ENCODE measurements around the gene ANK3. TPM values are rescaled to one million over a fixed set of nuclear protein-coding genes. Genes with fewer than 3 reads are reported as not detected.

Gene ANK3
- total and polyA plus RNA-seq, 4 experiments from 2014 or later: 7.2 to 90.1 (median 55.8) TPM

- no peaks in the 10 kb centered on the region for H3K4me1 ChIP-seq (ENCODE audit: insufficient read depth, low read length)
- DNase-seq: no peak
- H3K27ac ChIP-seq (ENCODE audit: low read depth, low read length): no peak overlapping the region
- H3K27me3 ChIP-seq (ENCODE audit: insufficient read depth, low read length): no peaks in the 10 kb centered on the region
- ChIA-PET CTCF (ENCODE audit: partially characterized antibody) (no interaction called here), POLR2A (ENCODE audit: partially characterized antibody) (no interaction called here)
- peaks cover 0 to 19% (median 14%) of the 10 kb centered on the region in 4 donors for H3K4me1 Mint-ChIP-seq
- no peak overlapping the region for H3K4me3 ChIP-seq (ENCODE audit: low read length in 2 of 2)
- no peaks in the 10 kb centered on the region for H3K9me3 ChIP-seq (ENCODE audit: control insufficient read depth in 1 of 2, low read length in 2 of 2)
- H3K27ac Mint-ChIP-seq: no peak overlapping the region
- H3K36me3 Mint-ChIP-seq: peaks cover 0 to 8% of the 10 kb centered on the region in 2 donors
- H3K36me3 ChIP-seq (ENCODE audit: insufficient read depth, low read length): no peaks in the 10 kb centered on the region
- H3K27me3 Mint-ChIP-seq: no peaks in the 10 kb centered on the region
- intact Hi-C loops (cut with micrococcal nuclease): no loop called here
- H3K4me3 Mint-ChIP-seq: no peak overlapping the region
- no peaks in the 10 kb centered on the region for H3K9me3 Mint-ChIP-seq
Observed at GRCh38 chr10:60422809-60423208, 33.1 kb upstream of the ANK3 start.

- Histone ChIP-seq H3K4me1 (ENCODE audit: insufficient read depth, low read length) (no peaks in the 10 kb centered on the region), H3K36me3 (ENCODE audit: insufficient read depth, low read length) (no peaks in the 10 kb centered on the region), H3K27ac (ENCODE audit: low read depth, low read length) (no peak overlapping the region), H3K9me3 (ENCODE audit: control insufficient read depth in 1 of 2, low read length in 2 of 2) (no peaks in the 10 kb centered on the region), H3K27me3 (ENCODE audit: insufficient read depth, low read length) (no peaks in the 10 kb centered on the region), H3K4me3 (ENCODE audit: low read length in 2 of 2) (no peak overlapping the region)
- H3K4me1 Mint-ChIP-seq: peaks cover 0 to 15% (median 13%) of the 10 kb centered on the region in 4 donors
- POLR2A ChIA-PET (ENCODE audit: partially characterized antibody): no interaction called here
- intact Hi-C loops (cut with micrococcal nuclease): no loop called here
- no peak for DNase-seq
- H3K27me3 Mint-ChIP-seq: no peaks in the 10 kb centered on the region
- H3K4me3 Mint-ChIP-seq: no peak overlapping the region
- CTCF ChIA-PET (ENCODE audit: partially characterized antibody): no interaction called here
- no peak overlapping the region for H3K27ac Mint-ChIP-seq
- H3K36me3 Mint-ChIP-seq: peaks cover 0 to 7% of the 10 kb centered on the region in 2 donors
- H3K9me3 Mint-ChIP-seq: no peaks in the 10 kb centered on the region
Observed at GRCh38 chr10:60420991-60421894, 31.6 kb upstream of the ANK3 start.

GRCh38 chr10:60419249-60419648, 29.6 kb upstream of the ANK3 start:
- CTCF ChIA-PET (ENCODE audit: partially characterized antibody): no interaction called here

DNA sequence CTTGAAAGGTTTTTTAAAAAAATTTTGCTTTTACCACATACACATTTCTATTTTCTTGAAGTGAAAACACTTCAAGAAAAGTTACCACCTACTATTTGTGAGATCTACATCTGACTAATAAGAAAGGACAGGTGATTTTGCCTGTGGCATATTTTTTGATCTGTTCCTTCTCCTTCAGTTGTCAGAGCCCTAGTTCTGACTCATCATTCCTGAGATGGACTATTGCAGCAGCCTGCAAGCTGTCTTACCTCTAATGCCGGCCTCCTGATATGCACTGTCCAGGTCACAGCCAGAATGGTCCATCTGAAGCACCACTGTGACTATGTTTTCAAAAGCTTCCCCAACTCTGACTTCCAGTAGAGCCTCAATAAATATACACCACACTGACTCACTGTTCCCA, 28.2 kb upstream of the ANK3 start:
- Mint-ChIP-seq H3K36me3 (no peaks in the 10 kb centered on the region), H3K4me1 (peaks cover 0 to 14% (median 8%) of the 10 kb centered on the region in 4 donors), H3K4me3 (no peak overlapping the region), H3K27me3 (no peaks in the 10 kb centered on the region), H3K27ac (peak overlapping the region in 2 of 7 donors; percentile 13 to 26), H3K9me3 (no peaks in the 10 kb centered on the region)
- Histone ChIP-seq H3K27ac (ENCODE audit: low read depth, low read length) (no peak overlapping the region), H3K36me3 (ENCODE audit: insufficient read depth, low read length) (no peaks in the 10 kb centered on the region), H3K9me3 (ENCODE audit: control insufficient read depth in 1 of 2, low read length in 2 of 2) (no peaks in the 10 kb centered on the region), H3K27me3 (ENCODE audit: insufficient read depth, low read length) (no peaks in the 10 kb centered on the region), H3K4me1 (ENCODE audit: insufficient read depth, low read length) (no peaks in the 10 kb centered on the region), H3K4me3 (ENCODE audit: low read length in 2 of 2) (no peak overlapping the region)
- CTCF ChIA-PET (ENCODE audit: partially characterized antibody): no interaction called here
- DNase-seq: no peak
- intact Hi-C loops (cut with micrococcal nuclease): no loop called here
- POLR2A ChIA-PET (ENCODE audit: partially characterized antibody): no interaction called here

More at GRCh38 chr10:60419249-60419648, 29.6 kb upstream of the ANK3 start:
- no peaks in the 10 kb centered on the region for H3K36me3 ChIP-seq (ENCODE audit: insufficient read depth, low read length)
- H3K27ac ChIP-seq (ENCODE audit: low read depth, low read length): no peak overlapping the region
- H3K4me3 Mint-ChIP-seq: no peak overlapping the region
- no peaks in the 10 kb centered on the region for H3K9me3 ChIP-seq (ENCODE audit: control insufficient read depth in 1 of 2, low read length in 2 of 2)
- no peak for DNase-seq
- no peaks in the 10 kb centered on the region for H3K9me3 Mint-ChIP-seq
- H3K4me1 Mint-ChIP-seq: peaks cover 0 to 12% (median 7%) of the 10 kb centered on the region in 4 donors
- H3K27me3 ChIP-seq (ENCODE audit: insufficient read depth, low read length): no peaks in the 10 kb centered on the region
- H3K36me3 Mint-ChIP-seq: no peaks in the 10 kb centered on the region
- no peaks in the 10 kb centered on the region for H3K4me1 ChIP-seq (ENCODE audit: insufficient read depth, low read length)
- POLR2A ChIA-PET (ENCODE audit: partially characterized antibody): no interaction called here
- no peak overlapping the region for H3K27ac Mint-ChIP-seq
- no peak overlapping the region for H3K4me3 ChIP-seq (ENCODE audit: low read length in 2 of 2)
- no peaks in the 10 kb centered on the region for H3K27me3 Mint-ChIP-seq
- intact Hi-C loops (cut with micrococcal nuclease): no loop called here

DNA sequence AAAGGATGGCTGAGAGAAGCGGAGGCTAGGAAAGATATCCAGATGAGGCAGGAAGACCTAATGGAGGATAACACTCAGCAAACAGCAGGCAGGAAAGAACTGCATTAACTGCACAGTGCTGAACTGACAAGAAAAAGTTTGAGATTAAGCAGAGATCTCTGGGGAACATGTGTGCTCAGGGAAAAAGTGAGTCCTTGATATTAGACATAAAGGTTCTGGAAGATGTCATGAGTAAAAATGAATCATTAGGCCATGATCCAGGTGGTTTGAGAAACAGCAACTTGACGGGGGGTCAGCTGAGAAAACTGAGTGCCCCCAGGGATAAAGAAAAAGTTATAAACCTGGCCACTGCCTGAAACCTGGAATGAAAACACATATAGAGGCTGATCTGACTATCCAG, 27.3 kb upstream of the ANK3 start:
- CTCF ChIA-PET (ENCODE audit: partially characterized antibody): no interaction called here
- no peaks in the 10 kb centered on the region for H3K27me3 ChIP-seq (ENCODE audit: insufficient read depth, low read length)
- POLR2A ChIA-PET (ENCODE audit: partially characterized antibody): no interaction called here

GRCh38 chr10:60414877-60415585, 25.4 kb upstream of the ANK3 start:
- no peak for DNase-seq
- no peaks in the 10 kb centered on the region for H3K27me3 ChIP-seq (ENCODE audit: insufficient read depth, low read length)
- POLR2A ChIA-PET (ENCODE audit: partially characterized antibody): no interaction called here
- Mint-ChIP-seq H3K9me3 (no peaks in the 10 kb centered on the region), H3K27me3 (no peaks in the 10 kb centered on the region), H3K27ac (peak overlapping the region in 2 of 7 donors; percentile 72 to 75), H3K4me3 (no peak overlapping the region), H3K4me1 (peaks cover 0 to 13% (median 11%) of the 10 kb centered on the region in 4 donors), H3K36me3 (peaks cover 4 to 17% of the 10 kb centered on the region in 2 donors)
- no peaks in the 10 kb centered on the region for H3K9me3 ChIP-seq (ENCODE audit: control insufficient read depth in 1 of 2, low read length in 2 of 2)
- no peak overlapping the region for H3K4me3 ChIP-seq (ENCODE audit: low read length in 2 of 2)
- CTCF ChIA-PET (ENCODE audit: partially characterized antibody): no interaction called here
- intact Hi-C loops (cut with micrococcal nuclease): no loop called here
- no peaks in the 10 kb centered on the region for H3K36me3 ChIP-seq (ENCODE audit: insufficient read depth, low read length)
- no peaks in the 10 kb centered on the region for H3K4me1 ChIP-seq (ENCODE audit: insufficient read depth, low read length)
- H3K27ac ChIP-seq (ENCODE audit: low read depth, low read length): no peak overlapping the region

More for the DNA sequence above, 27.3 kb upstream of the ANK3 start:
- Mint-ChIP-seq H3K27me3 (no peaks in the 10 kb centered on the region), H3K27ac (peak overlapping the region in 2 of 7 donors; percentile 25 to 62), H3K36me3 (peaks cover 3 to 5% of the 10 kb centered on the region in 2 donors), H3K4me3 (no peak overlapping the region), H3K9me3 (no peaks in the 10 kb centered on the region), H3K4me1 (peaks cover 0 to 13% (median 11%) of the 10 kb centered on the region in 4 donors)
- Histone ChIP-seq H3K27ac (ENCODE audit: low read depth, low read length) (no peak overlapping the region), H3K4me1 (ENCODE audit: insufficient read depth, low read length) (no peaks in the 10 kb centered on the region), H3K9me3 (ENCODE audit: control insufficient read depth in 1 of 2, low read length in 2 of 2) (no peaks in the 10 kb centered on the region), H3K36me3 (ENCODE audit: insufficient read depth, low read length) (no peaks in the 10 kb centered on the region), H3K4me3 (ENCODE audit: low read length in 2 of 2) (no peak overlapping the region)
- no peak for DNase-seq
- intact Hi-C loops (cut with micrococcal nuclease): no loop called here

GRCh38 chr10:60414111-60414510, 24.4 kb upstream of the ANK3 start:
- Mint-ChIP-seq H3K27ac (no peak overlapping the region), H3K9me3 (peaks cover 0 to 2% (median 0%) of the 10 kb centered on the region in 8 donors), H3K36me3 (peaks cover 4 to 24% of the 10 kb centered on the region in 2 donors), H3K4me3 (no peak overlapping the region), H3K27me3 (no peaks in the 10 kb centered on the region), H3K4me1 (peaks cover 0 to 14% (median 11%) of the 10 kb centered on the region in 4 donors)
- Histone ChIP-seq H3K4me1 (ENCODE audit: insufficient read depth, low read length) (no peaks in the 10 kb centered on the region), H3K9me3 (ENCODE audit: control insufficient read depth in 1 of 2, low read length in 2 of 2) (no peaks in the 10 kb centered on the region), H3K4me3 (ENCODE audit: low read length in 2 of 2) (no peak overlapping the region), H3K27me3 (ENCODE audit: insufficient read depth, low read length) (no peaks in the 10 kb centered on the region), H3K27ac (ENCODE audit: low read depth, low read length) (no peak overlapping the region), H3K36me3 (ENCODE audit: insufficient read depth, low read length) (no peaks in the 10 kb centered on the region)
- no peak for DNase-seq
- intact Hi-C loops (cut with micrococcal nuclease): no loop called here
- CTCF ChIA-PET (ENCODE audit: partially characterized antibody): no interaction called here
- POLR2A ChIA-PET (ENCODE audit: partially characterized antibody): no interaction called here
